Keratinocyte (primary cell): ENCODE data around the gene PGAP6. TPM values are rescaled to one million over a fixed set of nuclear protein-coding genes. Genes with fewer than 3 reads are reported as not detected.

ENCODE experiments used
- DNase-seq: peaks from one replicate; pipeline ENCODE4 v3.0.0-alpha.2; 2011; ENCODE audit warnings: low read depth, missing footprints, low spot score
- FAIRE-seq: peaks from 2 replicates; lab custom pipeline; 2011; peaks lifted over from hg19 to GRCh38; lab: Jason Lieb, UNC
- H2AFZ ChIP-seq: 2 replicates; pipeline ENCODE4 v1.6.0; 2012; ENCODE audit warnings: low read length, control low read depth, inconsistent platforms; ENCODE audit not compliant: control insufficient read depth
- H3K27ac ChIP-seq: 2 replicates; pipeline ENCODE4 v1.5.1; 2011; ENCODE audit warnings: low read length; ENCODE audit not compliant: control insufficient read depth, insufficient read depth
- H3K27me3 ChIP-seq: 3 replicates; pipeline ENCODE4 v1.6.0; 2011; ENCODE audit warnings: low read length; ENCODE audit not compliant: control insufficient read depth, insufficient read depth; ENCODE audit errors: extremely low read depth
- H3K36me3 ChIP-seq, 2 experiments: 2 replicates in 1 of 2; 3 replicates in 1 of 2; pipeline ENCODE4 v1.5.1; 2011; ENCODE audit warnings: low read length in 2 of 2, mild to moderate bottlenecking in 1 of 2; ENCODE audit not compliant: control insufficient read depth in 2 of 2, insufficient read depth in 2 of 2; ENCODE audit errors: extremely low read depth in 1 of 2
- H3K4me1 ChIP-seq: 3 replicates; pipeline ENCODE4 v1.5.1; 2011; ENCODE audit warnings: low read length; ENCODE audit not compliant: control insufficient read depth, insufficient read depth; ENCODE audit errors: extremely low read depth
- H3K4me2 ChIP-seq: 3 replicates; pipeline ENCODE4 v1.6.0; 2011; ENCODE audit warnings: low read depth, low read length; ENCODE audit not compliant: control insufficient read depth, insufficient read depth; ENCODE audit errors: extremely low read depth
- H3K4me3 ChIP-seq, 3 experiments: fragments of 200-600 bp in 1 of 3; sonication (generic) in 1 of 3; 2 replicates in 2 of 3; 3 replicates in 1 of 3; pipeline ENCODE4 v1.5.1; 2011 to 2016; ENCODE audit warnings: low read length in 3 of 3, mild to moderate bottlenecking in 3 of 3, control low read depth in 2 of 3, inconsistent platforms in 1 of 3, low read depth in 1 of 3, mixed read lengths in 1 of 3, mixed run types in 1 of 3, moderate library complexity in 1 of 3; ENCODE audit not compliant: control insufficient read depth in 2 of 3, insufficient read depth in 2 of 3; ENCODE audit errors: extremely low read depth in 1 of 3
- H3K79me2 ChIP-seq: 2 replicates; pipeline ENCODE4 v1.6.0; 2012; ENCODE audit warnings: low read length; ENCODE audit not compliant: control insufficient read depth, insufficient read depth
- H3K9ac ChIP-seq: 3 replicates; pipeline ENCODE4 v1.6.0; 2011; ENCODE audit warnings: low read length; ENCODE audit not compliant: control insufficient read depth, insufficient read depth; ENCODE audit errors: extremely low read depth
- H3K9me1 ChIP-seq: 3 replicates; pipeline ENCODE4 v1.6.0; 2011; ENCODE audit warnings: low read length; ENCODE audit not compliant: control insufficient read depth, insufficient read depth; ENCODE audit errors: extremely low read depth
- H3K9me3 ChIP-seq: 2 replicates; pipeline ENCODE4 v1.5.1; 2012; ENCODE audit warnings: low read depth, low read length; ENCODE audit not compliant: control insufficient read depth
- H4K20me1 ChIP-seq: 3 replicates; pipeline ENCODE4 v1.6.0; 2011; ENCODE audit warnings: low read length; ENCODE audit not compliant: control insufficient read depth, insufficient read depth; ENCODE audit errors: extremely low read depth
- CTCF ChIP-seq, 3 experiments: IDR thresholded peaks in 1 of 3; conservative IDR thresholded peaks in 1 of 3; optimal IDR thresholded peaks in 1 of 3; 2 replicates in 2 of 3; 3 replicates in 1 of 3; pipeline versions ENCODE3 to v1.5.1; 2011; ENCODE audit warnings: low read length in 3 of 3, mild to moderate bottlenecking in 3 of 3, moderate library complexity in 2 of 3, control low read depth in 1 of 3, inconsistent platforms in 1 of 3; ENCODE audit not compliant: insufficient read depth in 2 of 3; ENCODE audit errors: extremely low read depth in 1 of 3
- EZH2 ChIP-seq: IDR thresholded peaks from one replicate; pipeline ENCODE4 v1.6.1; 2012; ENCODE audit warnings: inconsistent platforms, mild to moderate bottlenecking, low read length, moderate library complexity
- dilution Hi-C: fragments of 300-500 bp; cut with MboI; formaldehyde crosslinking; loops from one replicate; pipeline ENCODE4 v1.7.0; 2020; ENCODE audit warnings: low sequenced_read_pairs; ENCODE audit not compliant: extremely low pct_ligation_motif_present
- polyA plus RNA-seq, 5 experiments: library from polyadenylated mRNA; depleted of rRNA in 3 of 5; stranded (reverse) in 3 of 5; stranded (forward) in 1 of 5; unstranded in 1 of 5; fragments of >200 nt; gene quantifications; 1 replicate in 1 of 5; 2 replicates in 3 of 5; 3 replicates in 1 of 5; pipeline versions ENCODE4 v1.2.1 to v1.2.3, GENCODE V29; 2011 to 2012; ENCODE audit warnings: missing spikeins in 2 of 5, low read depth in 1 of 5, low replicate concordance in 1 of 5

The PGAP6 gene
- polyA plus RNA-seq, 1 donor (not counting 4 experiments of a cell fraction or from before 2014, with no cell fraction given): 25.5 TPM

- FAIRE-seq (no peak), DNase-seq (no peak)
- Histone ChIP-seq H3K9ac (no peak overlapping the region), H2AFZ (no peak overlapping the region), H3K4me2 (no peak overlapping the region), H3K9me3 (no peaks in the 10 kb centered on the region), H3K27me3 (no peaks in the 10 kb centered on the region), H3K79me2 (peaks cover 9% of the 10 kb centered on the region), H4K20me1 (no peaks in the 10 kb centered on the region), H3K4me1 (peaks cover 5% of the 10 kb centered on the region), H3K27ac (no peak overlapping the region), H3K9me1 (no peaks in the 10 kb centered on the region), H3K36me3 (peaks cover 0 to 15% of the 10 kb centered on the region in 2 experiments), H3K4me3 (no peak overlapping the region)
- no peak for TF ChIP-seq CTCF (optimal IDR thresholded peaks at IDR 0.05 in 1 of 3, IDR thresholded peaks at IDR 0.05 in 1 of 3, conservative IDR thresholded peaks at IDR 0.05 in 1 of 3; ENCODE audit: extremely low read depth in 1 of 3, insufficient read depth in 2 of 3, low read length in 3 of 3)
- no peak for TF ChIP-seq EZH2
- dilution Hi-C loops: no loop called here
Observed at GRCh38 chr16:377419-377951, 4.3 kb downstream of the PGAP6 start.

- dilution Hi-C loops: no loop called here
- Histone ChIP-seq H3K9ac (no peak overlapping the region), H3K27ac (no peak overlapping the region), H3K9me3 (no peaks in the 10 kb centered on the region), H3K79me2 (peaks cover 9% of the 10 kb centered on the region), H3K4me1 (peaks cover 3% of the 10 kb centered on the region), H4K20me1 (no peaks in the 10 kb centered on the region), H3K9me1 (no peaks in the 10 kb centered on the region), H3K4me3 (no peak overlapping the region), H3K36me3 (peaks cover 0 to 15% of the 10 kb centered on the region in 2 experiments), H2AFZ (no peak overlapping the region), H3K27me3 (no peaks in the 10 kb centered on the region), H3K4me2 (no peak overlapping the region)
- FAIRE-seq (no peak), DNase-seq (no peak)
- TF ChIP-seq CTCF (optimal IDR thresholded peaks at IDR 0.05 in 1 of 3, IDR thresholded peaks at IDR 0.05 in 1 of 3, conservative IDR thresholded peaks at IDR 0.05 in 1 of 3; ENCODE audit: extremely low read depth in 1 of 3, insufficient read depth in 2 of 3, low read length in 3 of 3): no peak
- no peak for TF ChIP-seq EZH2
Observed at GRCh38 chr16:376817-377418, 4.9 kb downstream of the PGAP6 start.
